C4-2B (cell line): ENCODE results near the gene PAOX.

Experiments used
- H3K27ac ChIP-seq: fragments of 450-650 bp; 2 replicates; pipeline ENCODE4 v1.5.1; 2017
- CTCF ChIP-seq: fragments of 450-650 bp; conservative IDR thresholded peaks from 2 replicates; pipeline ENCODE4 v1.5.1; 2017; ENCODE audit warnings: mild to moderate bottlenecking
- ZFX ChIP-seq: fragments of 450-650 bp; IDR thresholded peaks from 2 replicates; pipeline ENCODE4 v1.6.1; 2017

The PAOX gene

DNA sequence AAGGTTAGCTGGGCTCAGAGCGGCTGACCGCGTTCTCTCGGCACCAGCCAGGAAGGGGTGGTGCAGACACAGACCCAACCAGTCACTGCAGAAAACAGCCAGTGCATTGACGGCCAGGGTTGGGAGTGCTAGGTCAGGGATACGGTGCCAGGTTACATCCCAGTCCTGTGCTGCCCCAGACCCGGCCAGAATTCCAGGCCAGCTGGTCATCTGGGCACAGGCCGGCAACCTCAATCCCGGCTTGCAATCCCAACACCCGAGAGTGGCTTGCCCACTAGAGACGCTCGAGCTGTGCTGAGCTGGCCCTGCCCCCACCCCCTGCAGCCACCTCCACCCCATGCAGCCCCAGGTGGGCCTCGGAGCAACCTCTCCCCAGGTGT is 28.1 kb upstream of the PAOX start:
- no peak overlapping the region for H3K27ac ChIP-seq
- TF ChIP-seq CTCF (no peak), ZFX (no peak)

GRCh38 chr10:133351408-133352318 is 27.4 kb upstream of the PAOX start:
- H3K27ac ChIP-seq: no peak overlapping the region
- TF ChIP-seq ZFX (no peak), CTCF (no peak)

- no peak for TF ChIP-seq CTCF
- no peak for TF ChIP-seq ZFX
- no peak overlapping the region for H3K27ac ChIP-seq
Observed at GRCh38 chr10:133353202-133353959, 25.7 kb upstream of the PAOX start.

DNA sequence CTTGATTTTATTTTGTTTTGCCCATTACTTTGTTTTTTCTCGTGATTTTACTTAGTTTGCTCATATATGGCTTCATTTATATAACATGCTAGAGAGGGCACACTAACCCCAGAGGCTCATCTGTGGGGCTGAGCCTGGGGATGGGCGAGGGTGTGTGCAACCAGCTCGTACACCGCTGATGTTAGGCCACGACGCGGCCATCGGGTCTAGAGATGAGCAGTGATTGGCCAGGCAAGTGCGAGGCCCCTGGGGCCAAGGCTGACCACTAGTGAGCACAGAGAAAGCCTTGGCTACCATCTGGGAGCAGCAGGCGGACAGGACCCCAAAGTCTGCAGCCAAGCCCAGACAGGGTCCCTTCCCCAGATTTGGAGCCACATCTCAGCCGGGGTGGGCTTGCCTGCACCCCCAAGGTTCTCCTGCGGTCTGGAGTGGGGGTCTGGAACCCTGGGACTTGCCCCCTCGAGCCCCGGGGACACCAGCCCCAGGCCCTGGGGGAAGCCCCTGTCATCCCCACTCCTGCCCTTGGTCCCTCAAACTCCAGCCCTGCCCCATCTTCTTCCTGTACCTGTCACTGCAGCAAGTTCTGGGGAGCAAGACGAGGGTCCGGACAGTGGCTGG is 25.0 kb upstream of the PAOX start:
- TF ChIP-seq ZFX (no peak), CTCF (no peak)

GRCh38 chr10:133354672-133355240 is 24.3 kb upstream of the PAOX start:
- no peak overlapping the region for H3K27ac ChIP-seq
- TF ChIP-seq ZFX (no peak), CTCF (no peak)

More for the DNA sequence above, 25.0 kb upstream of the PAOX start:
- no peak overlapping the region for H3K27ac ChIP-seq

DNA sequence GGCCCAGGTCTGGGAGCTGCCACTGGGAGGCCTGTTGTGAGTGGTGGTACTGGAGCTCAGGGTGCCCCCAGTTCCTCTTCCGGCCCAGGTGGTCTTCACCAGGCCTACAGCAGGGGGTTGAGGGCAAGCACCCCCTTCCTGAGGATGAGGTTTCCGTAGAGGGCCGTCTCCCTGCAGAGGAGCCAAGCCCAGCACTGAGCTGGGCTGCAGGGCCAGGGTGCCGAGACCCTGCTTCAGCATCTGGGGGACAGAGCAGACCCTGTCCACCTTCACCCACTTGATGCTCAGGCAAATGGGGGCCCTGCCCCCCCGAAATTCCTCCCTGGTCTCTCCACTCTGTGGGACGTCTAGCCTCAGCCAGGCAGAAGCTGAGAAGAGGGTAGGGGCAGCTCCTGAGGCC is 23.8 kb upstream of the PAOX start:
- no peak overlapping the region for H3K27ac ChIP-seq
- TF ChIP-seq ZFX: no peak
- no peak for TF ChIP-seq CTCF
